ENCODE measurements around the gene TBC1D2. TPM values are rescaled to one million over a fixed set of nuclear protein-coding genes. Genes with fewer than 3 reads are reported as not detected.

The TBC1D2 gene
- total and polyA plus RNA-seq, 2 of the 13 experiments (the other 11 are each of a cell fraction or from before 2014, with no cell fraction given), result 2.0 to 2.8 TPM

GRCh38 chr9:98255578-98256296 lies at the start of gene TBC1D2 (continued):
- TF ChIP-seq E2F2 (CRISPR knock-in tag; IDR thresholded peaks at IDR 0.05; ENCODE audit: borderline replicate concordance) (peak; percentile 77; the same call in 1 of the 2 replicates), LRRFIP1 (CRISPR knock-in tag; conservative IDR thresholded peaks at IDR 0.05) (0 out of 2 replicates have a peak, but pooled peaks have one; percentile 74), NR3C1 (CRISPR knock-in tag; IDR thresholded peaks at IDR 0.05) (no peak), HMGXB3 (CRISPR knock-in tag; IDR thresholded peaks at IDR 0.05; ENCODE audit: borderline replicate concordance) (peak; percentile 88; the same call in 1 of the 2 replicates), CEBPG (CRISPR knock-in tag; IDR thresholded peaks at IDR 0.05) (no peak), ARID4A (CRISPR knock-in tag; IDR thresholded peaks at IDR 0.05; ENCODE audit: borderline replicate concordance) (peak; percentile 93), REXO4 (CRISPR knock-in tag; IDR thresholded peaks at IDR 0.05; ENCODE audit: borderline replicate concordance) (no peak), ZBTB4 (CRISPR knock-in tag; IDR thresholded peaks at IDR 0.05; ENCODE audit: borderline replicate concordance) (0 out of 2 replicates have a peak, but pooled peaks have one; percentile 30), ZNF660 (CRISPR knock-in tag; IDR thresholded peaks at IDR 0.05; ENCODE audit: borderline replicate concordance, low read depth) (no peak)

Measured in HepG2 (cell line).